ENCODE results near the gene KCNF1.

DNA sequence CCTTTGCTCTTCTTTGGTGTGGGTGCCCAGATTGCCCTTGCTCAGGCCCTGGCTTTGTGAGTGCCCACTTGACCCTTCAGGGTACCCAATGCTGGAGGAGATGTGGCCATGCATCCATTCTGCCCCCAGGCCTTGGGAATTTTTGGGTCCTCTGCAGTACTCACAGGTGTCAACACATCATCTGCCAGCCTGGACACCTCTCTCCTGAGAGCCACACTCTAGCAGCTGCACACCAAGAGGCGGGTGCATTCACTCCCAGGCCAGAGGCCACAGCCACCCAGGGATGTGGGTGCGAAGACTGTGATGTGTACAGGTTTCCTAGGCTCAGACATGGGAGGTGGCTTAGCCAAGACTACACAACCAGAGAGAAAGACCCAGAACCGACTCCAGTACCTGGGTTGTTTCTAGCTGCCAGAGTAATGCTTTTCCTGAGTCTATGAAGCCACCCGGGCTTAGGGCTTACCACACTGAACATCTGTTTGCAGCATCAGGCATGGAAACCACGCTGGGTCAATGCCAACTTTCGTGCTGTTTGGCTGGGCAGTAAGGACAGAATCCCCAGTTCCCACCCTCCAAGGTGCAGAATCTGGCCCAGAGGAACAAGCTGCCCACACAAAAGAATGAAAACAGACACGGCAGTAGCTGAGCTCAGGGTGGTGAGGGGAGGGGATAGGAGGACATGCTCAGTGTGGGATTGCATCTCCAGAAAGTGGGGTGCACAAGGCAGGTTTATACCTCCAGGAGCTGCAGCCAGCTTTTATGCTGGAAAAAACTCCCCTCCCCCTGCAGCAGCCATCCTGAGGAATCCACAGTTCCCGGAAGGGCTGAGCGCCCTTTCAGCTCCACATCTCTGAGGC lies 40.1 kb downstream of the KCNF1 start:
- TF ChIP-seq CTCF (IDR thresholded peaks at IDR 0.05; ENCODE audit: borderline replicate concordance, extremely low read depth, low read length, poor library complexity, severe bottlenecking) (no peak), EZH2 (IDR thresholded peaks at IDR 0.05; ENCODE audit: borderline replicate concordance, low read depth, low read length, severe bottlenecking) (no peak)

Measured in DND-41 (cell line).